ENCODE data around the gene PARP15.

DNA sequence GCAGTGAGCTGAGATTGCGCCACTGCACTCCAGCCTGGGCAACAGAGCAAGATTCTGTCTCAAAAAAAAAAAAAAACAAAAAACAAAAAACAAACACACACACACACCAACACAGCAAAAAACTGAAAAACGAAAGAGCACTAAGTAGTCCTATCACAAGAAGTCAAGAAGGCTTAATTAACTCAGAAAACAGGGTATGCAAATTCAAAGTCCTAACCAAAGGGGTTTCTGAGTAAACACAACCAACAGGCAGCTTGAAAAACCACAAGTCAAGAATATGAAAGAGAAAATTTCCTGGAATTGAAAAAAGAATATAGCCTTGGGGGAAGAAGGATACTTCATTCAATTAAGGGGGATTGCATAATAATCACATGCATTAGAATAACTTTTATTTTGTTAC is 65.5 kb downstream of the PARP15 start:
- no peak for TF ChIP-seq ZNF232 (CRISPR knock-in tag; IDR thresholded peaks at IDR 0.05)
- TF ChIP-seq CTCF (IDR thresholded peaks at IDR 0.05) = no peak
- no peak for TF ChIP-seq TEAD1 (CRISPR knock-in tag; IDR thresholded peaks at IDR 0.05)

Data from WTC11 (cell line).